Endothelial cell of umbilical vein (primary cell): ENCODE measurements around the gene ZFYVE28. TPM values are rescaled to one million over a fixed set of nuclear protein-coding genes. Genes with fewer than 3 reads are reported as not detected.

ENCODE experiments used
- BruUV-seq: library from RNA; stranded (reverse); fragments of 400-500 nt; replicated peaks from 2 replicates; lab custom pipeline; 2021; lab: Mats Ljungman, UMichigan
- CTCF ChIA-PET: fragments of 300-600, 350-600 bp; sonication (Branson Sonifier 250); formaldehyde crosslinking; loops from one replicate; lab custom pipeline; 2021; ENCODE audit warnings: antibody characterized with exemption, inconsistent platforms; lab: Charles Lee
- POLR2A ChIA-PET: fragments of 300-600, 350-600 bp; sonication (Branson Sonifier 250); formaldehyde crosslinking; loops from one replicate; lab custom pipeline; 2021; ENCODE audit warnings: antibody characterized with exemption, inconsistent platforms; lab: Charles Lee
- DNase-seq: peaks from one replicate; pipeline ENCODE4 v3.0.0-alpha.2; 2011; ENCODE audit warnings: low read depth, low spot score
- FAIRE-seq: peaks from 2 replicates; lab custom pipeline; 2011; peaks lifted over from hg19 to GRCh38; lab: Jason Lieb, UNC
- H2AFZ ChIP-seq: 2 replicates; pipeline ENCODE4 v1.6.0; 2012; ENCODE audit warnings: low read depth, low read length, control low read depth, inconsistent platforms
- H3K27ac ChIP-seq: 2 replicates; pipeline ENCODE4 v1.5.1; 2011; ENCODE audit warnings: low read depth, mild to moderate bottlenecking, control low read depth, low read length, moderate library complexity; ENCODE audit not compliant: insufficient read depth
- H3K27me3 ChIP-seq, 2 experiments: 2 replicates each; pipeline versions ENCODE4 v1.6.0 to v1.6.1; 2011; ENCODE audit warnings: low read length in 2 of 2, mixed read lengths in 1 of 2; ENCODE audit not compliant: control insufficient read depth in 2 of 2, insufficient read depth in 2 of 2
- H3K36me3 ChIP-seq, 2 experiments: 2 replicates in 1 of 2; 3 replicates in 1 of 2; pipeline ENCODE4 v1.5.1; 2011; ENCODE audit warnings: low read length in 2 of 2, mild to moderate bottlenecking in 1 of 2, moderate library complexity in 1 of 2; ENCODE audit not compliant: control insufficient read depth in 2 of 2, insufficient read depth in 2 of 2; ENCODE audit errors: extremely low read depth in 1 of 2
- H3K4me1 ChIP-seq: 3 replicates; pipeline ENCODE4 v1.5.1; 2011; ENCODE audit warnings: mild to moderate bottlenecking, low read length; ENCODE audit not compliant: control insufficient read depth, insufficient read depth; ENCODE audit errors: extremely low read depth
- H3K4me2 ChIP-seq: 2 replicates; pipeline ENCODE4 v1.6.1; 2011; ENCODE audit warnings: low read length, control low read depth, mixed read lengths; ENCODE audit not compliant: insufficient read depth
- H3K4me3 ChIP-seq, 3 experiments: fragments of 200-600 bp in 1 of 3; sonication (generic), shearing (Covaris generic) in 1 of 3; replicated peaks in 1 of 3; 2 replicates each; pipeline ENCODE4 v1.5.1; 2011 to 2016; ENCODE audit warnings: control low read depth in 3 of 3, low read length in 3 of 3, mild to moderate bottlenecking in 2 of 3, inconsistent platforms in 1 of 3, low read depth in 1 of 3, moderate library complexity in 1 of 3; ENCODE audit not compliant: insufficient read depth in 1 of 3
- H3K79me2 ChIP-seq: 2 replicates; pipeline ENCODE4 v1.6.0; 2012; ENCODE audit warnings: low read length, inconsistent platforms; ENCODE audit not compliant: control insufficient read depth, insufficient read depth
- H3K9ac ChIP-seq: replicated peaks from 2 replicates; pipeline ENCODE3; 2011; ENCODE audit warnings: low read length, control low read depth; ENCODE audit not compliant: insufficient read depth; ENCODE audit errors: extremely low read depth
- H3K9me1 ChIP-seq: replicated peaks from 3 replicates; pipeline ENCODE4 v1.6.0; 2011; ENCODE audit warnings: mild to moderate bottlenecking, low read length; ENCODE audit not compliant: control insufficient read depth, insufficient read depth; ENCODE audit errors: extremely low read depth
- H3K9me3 ChIP-seq: replicated peaks from 2 replicates; pipeline ENCODE4 v1.5.1; 2012; ENCODE audit warnings: low read length, inconsistent platforms; ENCODE audit not compliant: control insufficient read depth, insufficient read depth
- H4K20me1 ChIP-seq: replicated peaks from 2 replicates; pipeline ENCODE3; 2011; ENCODE audit warnings: mild to moderate bottlenecking, low read length; ENCODE audit not compliant: control insufficient read depth, insufficient read depth; ENCODE audit errors: extremely low read depth
- CTCF ChIP-seq, 2 donors: IDR thresholded peaks; 1 replicate in 1 of 2; 2 replicates in 1 of 2; pipeline ENCODE4 v1.5.1; 2011; ENCODE audit warnings: low read length in 2 of 2, mild to moderate bottlenecking in 2 of 2, moderate library complexity in 2 of 2, control low read depth in 1 of 2, inconsistent platforms in 1 of 2, low read depth in 1 of 2; ENCODE audit not compliant: insufficient read depth in 1 of 2; ENCODE audit errors: extremely low read depth in 1 of 2
- EZH2 ChIP-seq: IDR thresholded peaks from 2 replicates; pipeline ENCODE4 v1.6.1; 2012; ENCODE audit warnings: borderline replicate concordance, low read depth, mild to moderate bottlenecking, moderate library complexity, low read length, inconsistent platforms; ENCODE audit not compliant: severe bottlenecking
- FOS ChIP-seq: IDR thresholded peaks from 2 replicates; pipeline ENCODE4 v1.6.1; 2011; ENCODE audit warnings: mild to moderate bottlenecking, low read length, moderate library complexity, borderline replicate concordance; ENCODE audit not compliant: insufficient read depth
- GATA2 ChIP-seq: IDR thresholded peaks from 2 replicates; pipeline ENCODE4 v1.7.0; 2011; ENCODE audit warnings: low read depth, mild to moderate bottlenecking, moderate library complexity, mixed read lengths, low read length; ENCODE audit not compliant: insufficient read length, insufficient read depth
- JUN ChIP-seq: IDR thresholded peaks from 2 replicates; pipeline ENCODE4 v1.6.1; 2011; ENCODE audit warnings: borderline replicate concordance, low read depth; ENCODE audit not compliant: insufficient read length, insufficient read depth
- MAX ChIP-seq: IDR thresholded peaks from 2 replicates; pipeline ENCODE4 v1.6.1; 2011; ENCODE audit not compliant: insufficient read depth, insufficient read length
- MYC ChIP-seq: IDR thresholded peaks from one replicate; pipeline ENCODE4 v1.6.1; 2011; ENCODE audit warnings: mild to moderate bottlenecking, low read depth, low read length
- POLR2A ChIP-seq: IDR thresholded peaks from 2 replicates; pipeline ENCODE4 v1.6.1; 2012; ENCODE audit warnings: low read depth, mild to moderate bottlenecking, control low read depth, low read length
- POLR2AphosphoS5 ChIP-seq: IDR thresholded peaks from 2 replicates; pipeline ENCODE4 v1.6.1; 2012; ENCODE audit warnings: low read depth, mild to moderate bottlenecking, control low read depth, low read length, moderate library complexity; ENCODE audit not compliant: insufficient read depth
- dilution Hi-C: fragments of 300-500 bp; cut with MboI; formaldehyde crosslinking; loops from one replicate; pipeline ENCODE4 v1.15.0; 2019; ENCODE audit warnings: low sequenced_read_pairs; ENCODE audit not compliant: extremely low pct_ligation_motif_present
- intact Hi-C: fragments of 100-400 bp; cut with micrococcal nuclease; formaldehyde crosslinking; loops from one replicate; pipeline ENCODE4 v1.10.0; 2022
- polyA plus RNA-seq, 4 experiments: library from polyadenylated mRNA; depleted of rRNA in 3 of 4; stranded (reverse) in 3 of 4; unstranded in 1 of 4; fragments of >200 nt; gene quantifications; 2 replicates each; pipeline versions ENCODE4 v1.2.1 to v1.2.3, GENCODE V29; 2011 to 2012; ENCODE audit warnings: missing spikeins in 1 of 4
- total RNA-seq: library from RNA; stranded (reverse); gene quantifications from 2 replicates; pipeline ENCODE4 v1.2.3, GENCODE V29; 2021

ZFYVE28 gene
- total and polyA plus RNA-seq, 2 donors (not counting 3 experiments of a cell fraction or from before 2014, with no cell fraction given), result 5.8 to 7.1 TPM

- intact Hi-C loops, result no loop called here
- H3K4me1 ChIP-seq, result peaks cover 11% of the 10 kb centered on the region
- no TSS peak for BruUV-seq
- no peaks in the 10 kb centered on the region for H3K9me1 ChIP-seq
- ChIA-PET POLR2A (no interaction called here), CTCF (no interaction called here)
- H3K27me3 ChIP-seq, result no peaks in the 10 kb centered on the region
- TF ChIP-seq POLR2A, result no peak
- TF ChIP-seq FOS, result no peak
- no peak for TF ChIP-seq CTCF (IDR thresholded peaks at IDR 0.05; ENCODE audit: extremely low read depth in 1 of 2, insufficient read depth in 1 of 2, low read depth in 1 of 2, low read length in 2 of 2)
- TF ChIP-seq GATA2, result no peak
- no peak for TF ChIP-seq JUN
- TF ChIP-seq MAX, result no peak
- TF ChIP-seq MYC, result no peak
- no peak for TF ChIP-seq EZH2
- TF ChIP-seq POLR2AphosphoS5, result no peak
- H3K9me3 ChIP-seq, result no peaks in the 10 kb centered on the region
- no peaks in the 10 kb centered on the region for H4K20me1 ChIP-seq
- dilution Hi-C loops, result no loop called here
- H3K36me3 ChIP-seq, result no peaks in the 10 kb centered on the region
- DNase-seq (no peak), FAIRE-seq (no peak)
- no peak overlapping the region for H3K9ac ChIP-seq
- H3K79me2 ChIP-seq, result peaks cover 4% of the 10 kb centered on the region
- no peak overlapping the region for H3K4me2 ChIP-seq
- H2AFZ ChIP-seq, result no peak overlapping the region
- no peak overlapping the region for H3K27ac ChIP-seq
- H3K4me3 ChIP-seq, result no peak overlapping the region
Observed at GRCh38 chr4:2397596-2398379, 20.7 kb downstream of the ZFYVE28 start.
